Neural progenitor cell (in vitro differentiated cells): Measurements from ENCODE around the gene KIAA0586.

Experiments used
- EZH2 ChIP-seq: fragments of 200-600 bp; sonication (generic); IDR thresholded peaks from 2 replicates; pipeline ENCODE4 v1.6.1; 2017; ENCODE audit warnings: antibody characterized with exemption, mild to moderate bottlenecking, moderate library complexity
- EZH2phosphoT487 ChIP-seq: fragments of 200-600 bp; sonication (generic); IDR thresholded peaks from 2 replicates; pipeline ENCODE4 v1.6.1; 2017; ENCODE audit warnings: antibody characterized with exemption
- TF ChIP-seq, protein P1 (sequence below): fragments of 200-600 bp; sonication (generic); IDR thresholded peaks from 2 replicates; pipeline ENCODE4 v1.5.1; 2017; ENCODE audit warnings: antibody characterized with exemption, mild to moderate bottlenecking

DNA sequence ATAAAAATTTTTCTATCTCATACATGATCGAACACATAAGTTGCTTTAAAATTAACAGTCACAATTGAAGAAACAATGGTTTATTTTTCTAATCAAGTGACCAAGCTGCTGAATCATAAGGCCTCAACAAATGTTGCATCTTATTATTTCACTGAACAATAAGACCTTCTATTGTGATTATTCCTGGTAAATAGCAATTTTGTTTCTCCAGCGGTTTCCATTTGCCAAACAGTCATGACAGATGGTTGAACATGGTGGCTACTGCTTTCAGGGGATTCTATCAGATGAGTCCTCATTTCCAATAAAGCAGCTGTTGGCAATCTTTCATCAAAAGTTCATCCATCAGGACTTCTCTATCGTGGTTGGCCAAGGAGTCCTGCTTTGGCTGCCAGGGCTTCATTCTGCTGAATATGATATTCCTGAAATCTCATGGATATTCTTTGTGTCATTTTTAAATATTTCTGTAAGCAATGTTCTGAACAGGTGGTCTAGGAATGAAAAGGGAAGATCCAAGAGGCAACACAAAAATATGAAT is 18.8 kb upstream of the KIAA0586 start:
- TF ChIP-seq, protein P1, sequence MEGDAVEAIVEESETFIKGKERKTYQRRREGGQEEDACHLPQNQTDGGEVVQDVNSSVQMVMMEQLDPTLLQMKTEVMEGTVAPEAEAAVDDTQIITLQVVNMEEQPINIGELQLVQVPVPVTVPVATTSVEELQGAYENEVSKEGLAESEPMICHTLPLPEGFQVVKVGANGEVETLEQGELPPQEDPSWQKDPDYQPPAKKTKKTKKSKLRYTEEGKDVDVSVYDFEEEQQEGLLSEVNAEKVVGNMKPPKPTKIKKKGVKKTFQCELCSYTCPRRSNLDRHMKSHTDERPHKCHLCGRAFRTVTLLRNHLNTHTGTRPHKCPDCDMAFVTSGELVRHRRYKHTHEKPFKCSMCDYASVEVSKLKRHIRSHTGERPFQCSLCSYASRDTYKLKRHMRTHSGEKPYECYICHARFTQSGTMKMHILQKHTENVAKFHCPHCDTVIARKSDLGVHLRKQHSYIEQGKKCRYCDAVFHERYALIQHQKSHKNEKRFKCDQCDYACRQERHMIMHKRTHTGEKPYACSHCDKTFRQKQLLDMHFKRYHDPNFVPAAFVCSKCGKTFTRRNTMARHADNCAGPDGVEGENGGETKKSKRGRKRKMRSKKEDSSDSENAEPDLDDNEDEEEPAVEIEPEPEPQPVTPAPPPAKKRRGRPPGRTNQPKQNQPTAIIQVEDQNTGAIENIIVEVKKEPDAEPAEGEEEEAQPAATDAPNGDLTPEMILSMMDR, result no peak
- TF ChIP-seq EZH2 (no peak), EZH2phosphoT487 (no peak)
